GM18508 (cell line): ENCODE measurements around the gene GRIP1.

ENCODE experiments used
- ATAC-seq: cut with Tn5 transposase; IDR thresholded peaks from one replicate; pipeline ENCODE4 v1.9.1; 2021; ENCODE audit warnings: moderate number of reproducible peaks; ENCODE audit not compliant: insufficient read depth, unreplicated experiment

Gene GRIP1

GRCh38 chr12:66678338-66679275, at the start of gene GRIP1:
GRIP1 (minus strand) TSS chr12:66679076; CDS start chr12:66678904, 172 bp downstream.
- ATAC-seq, result no peak

- ATAC-seq, result no peak
Observed at GRCh38 chr12:66726556-66726955, 47.7 kb upstream of the GRIP1 start.

- ATAC-seq, result no peak
Observed at GRCh38 chr12:66725031-66725430, 46.2 kb upstream of the GRIP1 start.

- ATAC-seq, result no peak
Observed at GRCh38 chr12:66724616-66725015, 45.7 kb upstream of the GRIP1 start.

- ATAC-seq, result no peak
Observed at GRCh38 chr12:66724026-66724425, 45.1 kb upstream of the GRIP1 start.

GRCh38 chr12:66719862-66720261, 41.0 kb upstream of the GRIP1 start:
- no peak for ATAC-seq

- ATAC-seq, result no peak
Observed at GRCh38 chr12:66717036-66717673, 38.3 kb upstream of the GRIP1 start.

- no peak for ATAC-seq
Observed at GRCh38 chr12:66716522-66716921, 37.6 kb upstream of the GRIP1 start.

GRCh38 chr12:66714709-66715108, 35.8 kb upstream of the GRIP1 start:
- ATAC-seq, result no peak

- no peak for ATAC-seq
Observed at GRCh38 chr12:66713984-66714383, 35.1 kb upstream of the GRIP1 start.

- ATAC-seq, result no peak
Observed at GRCh38 chr12:66709893-66710292, 31.0 kb upstream of the GRIP1 start.

GRCh38 chr12:66709457-66709773, 30.5 kb upstream of the GRIP1 start:
- ATAC-seq, result no peak

- no peak for ATAC-seq
Observed at GRCh38 chr12:66708704-66709456, 30.0 kb upstream of the GRIP1 start.

GRCh38 chr12:66707002-66707697, 28.3 kb upstream of the GRIP1 start:
- no peak for ATAC-seq

GRCh38 chr12:66699738-66700482, 21.0 kb upstream of the GRIP1 start:
- ATAC-seq, result no peak

- ATAC-seq, result no peak
Observed at GRCh38 chr12:66698558-66698957, 19.7 kb upstream of the GRIP1 start.

GRCh38 chr12:66697404-66697803, 18.5 kb upstream of the GRIP1 start:
- no peak for ATAC-seq

- ATAC-seq, result no peak
Observed at GRCh38 chr12:66694666-66695613, 16.1 kb upstream of the GRIP1 start.
